Heart left ventricle (tissue), 16 donors: ENCODE measurements around the gene NLRP3. TPM values are rescaled to one million over a fixed set of nuclear protein-coding genes. Genes with fewer than 3 reads are reported as not detected.
A peak's percentile ranks its signal among the peaks of the same experiment; 100 is the strongest.

ENCODE experiments used
- ATAC-seq, 4 donors: fragments of 200-7000 bp; cut with Tn5 transposase; one replicate each; pipeline ENCODE4 v1.9.1; 2020 to 2022; ENCODE audit warnings: moderate library complexity in 4 of 4, mild to moderate bottlenecking in 3 of 4, moderate number of reproducible peaks in 1 of 4
- DNase-seq, 5 donors: peaks; one replicate each; pipeline ENCODE4 v3.0.0-alpha.2; 2020
- H3K27ac ChIP-seq, 12 donors: fragments of 200-600 bp; sonication (generic) in 4 of 12; one replicate each; pipeline versions ENCODE4 v1.5.0 to v1.8.0; 2016 to 2022; ENCODE audit warnings: mild to moderate bottlenecking in 2 of 12
- H3K27me3 ChIP-seq, 9 donors: fragments of 200-600 bp; sonication (generic) in 2 of 9; one replicate each; pipeline versions ENCODE4 v1.5.1 to v1.8.0; 2016 to 2022; ENCODE audit warnings: mild to moderate bottlenecking in 3 of 9
- H3K36me3 ChIP-seq, 9 donors: fragments of 200-600 bp; sonication (generic) in 2 of 9; one replicate each; pipeline versions ENCODE4 v1.5.0 to v1.8.0; 2018 to 2022; ENCODE audit warnings: mild to moderate bottlenecking in 2 of 9
- H3K4me1 ChIP-seq, 12 donors: fragments of 200-600 bp; sonication (generic) in 4 of 12; one replicate each; pipeline versions ENCODE4 v1.5.0 to v1.8.0; 2016 to 2022; ENCODE audit warnings: mild to moderate bottlenecking in 3 of 12
- H3K4me3 ChIP-seq, 12 donors: fragments of 200-600 bp; sonication (generic) in 4 of 12; one replicate each; pipeline versions ENCODE4 v1.5.0 to v1.8.0; 2017 to 2022; ENCODE audit warnings: mild to moderate bottlenecking in 9 of 12, moderate library complexity in 4 of 12
- H3K9me3 ChIP-seq, 12 donors: fragments of 200-600 bp; sonication (generic) in 4 of 12; one replicate each; pipeline versions ENCODE4 v1.5.0 to v1.8.0; 2016 to 2022; ENCODE audit warnings: mild to moderate bottlenecking in 1 of 12
- POLR2A ChIP-seq, 2 donors: fragments of 450-650 bp; IDR thresholded peaks; one replicate each; pipeline ENCODE4 v1.6.1; 2017; ENCODE audit warnings: antibody characterized with exemption in 2 of 2, mild to moderate bottlenecking in 2 of 2, moderate library complexity in 2 of 2
- WGBS, 4 donors: extraction: QIAGEN DNeasy Blood & Tissue Kit in 2 of 4; methylation state at CpG; one replicate each; pipeline versions ENCODE4 v1.1.5 to v1.1.7; 2013 to 2018; 5-methylcytosine and 5-hydroxymethylcytosine counted together
- intact Hi-C, 10 donors: fragments of 100-400 bp; cut with DNase I; formaldehyde crosslinking; loops; one replicate each; pipeline versions ENCODE4 v1.11.1 to v1.14.2; 2022
- polyA plus RNA-seq, 2 donors: library from polyadenylated mRNA; stranded (reverse); fragments of 200-250 nt; gene quantifications; one replicate each; pipeline ENCODE4 v1.2.3, GENCODE V29; 2013
- total RNA-seq, 9 donors: library from RNA; depleted of rRNA in 2 of 9; stranded (reverse); fragments of >200 nt in 2 of 9; fragmentation: NEBNext Ultra II Directional in 3 of 9; extraction: Animal tissue kit (Norgen Biotek cat#: 25700) in 3 of 9; gene quantifications; one replicate each; pipeline versions ENCODE4 v1.1.0 to v1.2.4, GENCODE V29; 2016 to 2023
- TF ChIP-seq, protein P1 (sequence below), 12 donors: fragments of 200-600 bp; sonication (generic) in 4 of 12; IDR thresholded peaks; one replicate each; pipeline versions ENCODE4 v1.5.0 to v1.8.0; 2018 to 2022; ENCODE audit warnings: antibody characterized with exemption in 12 of 12, mild to moderate bottlenecking in 5 of 12
- donor health status: ischemic (EF 13 %, LVEDD 7.1; RV severe dilation, severe dysfunction).
- donor health status: healthy with polysubstance abuse.
- donor health status: DM: no; HTN: yes; CAD: no.
- donor health status: DM: no; HTN: no; CAD: no.
- donor health status: ischemic (EF 25% LVEDD 6.9; RV normal size, moderate dysfunction).
- donor health status: ischemic (EF 25% LVEDD 5.7; RV mildly dilated, moderate dysfunction).
- donor health status: healthy.
- donor health status: DM: yes; HTN: yes; CAD: no.
- donor health status: ischemic (EF 35%, LVEDD 5.7; RV mildly dilated, moderate dysfunction).
- donor health status: nonischemic (EF 11% LVEDD 7.7; RV severe dilation, severe dysfunction).
- donor health status: DM: yes; HTN: yes; CAD: no.
- donor health status: PGD.
- donor health status: ischemic (EF 29% LVEDD 5.4; RV normal size, mild dysfunction).
- donor health status: nonischemic (EF 23%, LVEDD 6.1; RV moderate dilation, normal function).

The NLRP3 gene
- total and polyA plus RNA-seq, 11 donors, result 0.19 to 8.3 (median 0.60) TPM

DNA sequence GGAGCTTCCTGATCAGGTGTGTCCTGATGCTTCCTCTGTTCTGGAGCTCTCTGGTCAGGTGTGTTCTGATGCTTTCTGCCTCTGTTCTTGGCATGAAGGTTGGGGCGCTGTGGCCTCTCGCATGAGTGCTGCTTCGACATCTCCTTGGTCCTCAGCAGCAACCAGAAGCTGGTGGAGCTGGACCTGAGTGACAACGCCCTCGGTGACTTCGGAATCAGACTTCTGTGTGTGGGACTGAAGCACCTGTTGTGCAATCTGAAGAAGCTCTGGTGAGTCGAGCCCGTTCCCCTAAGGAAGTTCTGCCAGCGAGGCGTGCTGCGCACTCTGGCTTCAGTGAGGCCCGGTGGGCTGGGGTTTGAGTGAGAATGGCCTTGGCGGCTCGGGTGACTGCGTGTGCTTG lies 18.0 kb downstream of the NLRP3 start:
- Histone ChIP-seq H3K4me1 (peaks cover 0 to 40% (median 0%) of the 10 kb centered on the region in 12 donors), H3K36me3 (peaks cover 0 to 19% (median 0%) of the 10 kb centered on the region in 9 donors), H3K4me3 (no peak overlapping the region), H3K27ac (no peak overlapping the region), H3K9me3 (no peaks in the 10 kb centered on the region), H3K27me3 (peaks cover 0 to 20% (median 0%) of the 10 kb centered on the region in 9 donors)
- TF ChIP-seq POLR2A (IDR thresholded peaks at IDR 0.05), result no peak
- TF ChIP-seq, protein P1, sequence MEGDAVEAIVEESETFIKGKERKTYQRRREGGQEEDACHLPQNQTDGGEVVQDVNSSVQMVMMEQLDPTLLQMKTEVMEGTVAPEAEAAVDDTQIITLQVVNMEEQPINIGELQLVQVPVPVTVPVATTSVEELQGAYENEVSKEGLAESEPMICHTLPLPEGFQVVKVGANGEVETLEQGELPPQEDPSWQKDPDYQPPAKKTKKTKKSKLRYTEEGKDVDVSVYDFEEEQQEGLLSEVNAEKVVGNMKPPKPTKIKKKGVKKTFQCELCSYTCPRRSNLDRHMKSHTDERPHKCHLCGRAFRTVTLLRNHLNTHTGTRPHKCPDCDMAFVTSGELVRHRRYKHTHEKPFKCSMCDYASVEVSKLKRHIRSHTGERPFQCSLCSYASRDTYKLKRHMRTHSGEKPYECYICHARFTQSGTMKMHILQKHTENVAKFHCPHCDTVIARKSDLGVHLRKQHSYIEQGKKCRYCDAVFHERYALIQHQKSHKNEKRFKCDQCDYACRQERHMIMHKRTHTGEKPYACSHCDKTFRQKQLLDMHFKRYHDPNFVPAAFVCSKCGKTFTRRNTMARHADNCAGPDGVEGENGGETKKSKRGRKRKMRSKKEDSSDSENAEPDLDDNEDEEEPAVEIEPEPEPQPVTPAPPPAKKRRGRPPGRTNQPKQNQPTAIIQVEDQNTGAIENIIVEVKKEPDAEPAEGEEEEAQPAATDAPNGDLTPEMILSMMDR (IDR thresholded peaks at IDR 0.05), result no peak
- WGBS, 4 donors, result 83 to 94% (median 88%) methylated on average over 12 to 15 of the region's 15 CpGs
- intact Hi-C loops, result no loop called here
- no peak for ATAC-seq
- no peak for DNase-seq

DNA sequence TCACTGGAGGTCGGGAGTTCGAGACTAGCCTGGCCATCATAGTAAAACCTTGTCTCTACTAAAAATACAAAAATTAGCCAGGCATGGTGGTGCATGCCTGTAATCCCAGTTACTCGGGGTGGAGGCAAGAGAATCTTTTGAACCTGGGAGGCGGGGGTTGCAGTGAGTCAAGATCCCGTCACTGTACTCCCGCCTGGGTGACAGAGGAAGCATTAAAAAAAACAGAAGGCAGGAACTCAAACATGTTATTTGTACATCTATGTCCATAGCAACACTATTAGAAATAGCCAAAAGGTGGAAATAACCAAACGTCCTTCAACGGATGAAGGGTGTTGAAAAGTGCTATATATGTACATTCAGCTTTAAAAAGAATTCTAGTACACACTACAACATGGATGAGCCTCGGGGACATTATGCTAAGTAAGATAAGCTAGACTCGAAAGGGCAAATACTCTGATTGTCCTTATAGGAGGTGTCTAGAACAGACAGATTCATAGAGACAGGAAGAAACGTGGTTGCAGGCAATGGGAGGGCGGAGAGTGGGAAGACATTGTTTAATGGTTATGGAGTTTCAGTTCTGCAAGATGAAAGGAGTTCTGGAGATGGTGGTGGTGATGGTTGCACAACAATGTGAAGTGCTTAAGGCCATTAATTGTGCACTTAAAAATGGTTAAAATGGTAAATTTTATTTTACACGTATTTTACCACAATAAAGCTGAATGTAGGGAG lies 19.2 kb downstream of the NLRP3 start:
- ATAC-seq (no peak), DNase-seq (no peak)
- Histone ChIP-seq H3K27me3 (peaks cover 0 to 20% (median 0%) of the 10 kb centered on the region in 9 donors), H3K27ac (no peak overlapping the region), H3K9me3 (no peaks in the 10 kb centered on the region), H3K36me3 (peaks cover 0 to 23% (median 0%) of the 10 kb centered on the region in 9 donors), H3K4me1 (peaks cover 0 to 46% (median 0%) of the 10 kb centered on the region in 12 donors), H3K4me3 (no peak overlapping the region)
- no peak for TF ChIP-seq POLR2A (IDR thresholded peaks at IDR 0.05)
- TF ChIP-seq, protein P1 (IDR thresholded peaks at IDR 0.05), result no peak
- WGBS, 4 donors, result 61 to 69% (median 68%) methylated on average over 13 of the region's 13 CpGs
- intact Hi-C loops, result no loop called here

DNA sequence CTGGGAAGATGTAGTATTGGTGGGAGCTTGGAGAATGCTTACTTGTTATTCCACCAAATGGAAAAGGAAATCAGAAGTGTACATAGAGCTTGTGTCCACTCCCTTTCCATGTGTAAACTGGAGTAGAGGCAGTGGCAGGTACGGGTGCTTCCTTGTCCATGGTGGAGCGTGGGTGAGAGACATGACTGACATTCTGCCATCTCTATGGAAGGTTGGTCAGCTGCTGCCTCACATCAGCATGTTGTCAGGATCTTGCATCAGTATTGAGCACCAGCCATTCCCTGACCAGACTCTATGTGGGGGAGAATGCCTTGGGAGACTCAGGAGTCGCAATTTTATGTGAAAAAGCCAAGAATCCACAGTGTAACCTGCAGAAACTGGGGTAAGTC lies 19.8 kb downstream of the NLRP3 start:
- ATAC-seq, result no peak
- WGBS, 4 donors, result 85 to 88% (median 87%) methylated on average over 3 of the region's 3 CpGs
- H3K4me1 ChIP-seq, result peaks cover 0 to 52% (median 0%) of the 10 kb centered on the region in 12 donors
- peaks cover 0 to 23% (median 0%) of the 10 kb centered on the region in 9 donors for H3K36me3 ChIP-seq
- H3K4me3 ChIP-seq, result no peak overlapping the region
- intact Hi-C loops, result no loop called here
- no peak for TF ChIP-seq POLR2A (IDR thresholded peaks at IDR 0.05)
- TF ChIP-seq, protein P1 (IDR thresholded peaks at IDR 0.05), result no peak
- no peak for DNase-seq
- peaks cover 0 to 20% (median 0%) of the 10 kb centered on the region in 9 donors for H3K27me3 ChIP-seq
- no peak overlapping the region for H3K27ac ChIP-seq
- no peaks in the 10 kb centered on the region for H3K9me3 ChIP-seq

DNA sequence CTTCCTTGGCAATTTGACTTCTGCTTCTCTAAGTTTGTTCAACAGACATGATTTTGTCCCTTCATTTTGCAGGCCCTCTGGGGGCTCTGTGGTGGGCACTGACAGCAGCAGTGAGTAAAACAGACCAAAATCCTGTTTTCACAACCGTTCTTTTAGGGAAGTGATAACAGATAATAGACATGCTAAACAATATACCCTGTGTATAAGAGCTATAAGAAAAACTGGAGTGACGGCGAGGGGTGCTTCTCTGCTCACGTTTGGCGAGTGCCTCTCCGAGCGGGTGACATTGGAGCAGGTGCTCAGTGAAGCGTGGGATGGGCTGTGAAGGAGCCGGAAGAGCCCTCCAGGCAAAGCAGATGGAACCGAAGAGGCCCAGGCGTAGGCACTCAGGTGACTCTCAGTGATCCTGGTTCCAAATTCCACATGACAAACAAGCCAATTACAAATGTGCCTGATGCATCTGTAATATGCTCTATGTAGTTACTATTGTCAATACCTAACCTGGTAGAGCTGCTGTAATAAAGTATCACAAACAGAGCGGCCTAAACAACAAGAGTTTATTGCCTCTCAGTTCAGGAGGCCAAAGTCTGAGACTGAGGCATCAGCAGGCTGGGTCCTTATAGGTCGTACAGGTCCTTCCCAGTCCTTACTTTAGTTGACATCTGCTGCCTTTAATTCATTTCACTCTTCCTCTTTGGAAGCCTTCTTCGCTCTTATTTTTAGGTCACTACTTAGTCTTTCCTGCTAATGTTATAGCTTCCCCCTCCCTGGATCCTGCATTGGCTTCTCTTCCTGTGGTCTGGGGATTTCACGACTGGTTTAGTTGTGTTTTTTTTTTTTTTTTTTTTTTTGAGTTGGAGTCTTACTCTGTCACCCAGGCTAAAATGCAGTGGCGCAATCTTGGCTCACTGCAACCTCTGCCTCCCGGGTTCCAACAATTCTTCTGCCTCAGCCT lies 21.9 kb downstream of the NLRP3 start:
- peaks cover 0 to 11% (median 0%) of the 10 kb centered on the region in 9 donors for H3K36me3 ChIP-seq
- H3K4me1 ChIP-seq, result peaks cover 0 to 54% (median 0%) of the 10 kb centered on the region in 12 donors
- 73 to 77% (median 74%) methylated on average over 17 of the region's 17 CpGs for WGBS, 4 donors
- ATAC-seq, result no peak
- DNase-seq, result no peak
- intact Hi-C loops, result no loop called here
- TF ChIP-seq, protein P1 (IDR thresholded peaks at IDR 0.05), result no peak
- TF ChIP-seq POLR2A (IDR thresholded peaks at IDR 0.05), result no peak
- H3K27me3 ChIP-seq, result peaks cover 0 to 13% (median 0%) of the 10 kb centered on the region in 9 donors
- no peak overlapping the region for H3K4me3 ChIP-seq
- H3K27ac ChIP-seq, result peak overlapping the region in 1 of 12 donors; percentile 27
- H3K9me3 ChIP-seq, result no peaks in the 10 kb centered on the region
